Osteoblast (primary cell): ENCODE results near the gene LMTK2. TPM values are rescaled to one million over a fixed set of nuclear protein-coding genes. Genes with fewer than 3 reads are reported as not detected.

Source experiments
- DNase-seq: peaks from one replicate; pipeline ENCODE4 v3.0.0; 2011; ENCODE audit warnings: low spot score, mixed read lengths; ENCODE audit not compliant: insufficient read length; ENCODE audit errors: missing footprints
- H2AFZ ChIP-seq: 2 replicates; pipeline ENCODE4 v1.6.0; 2011; ENCODE audit warnings: mild to moderate bottlenecking, low read length
- H3K27ac ChIP-seq: 2 replicates; pipeline ENCODE4 v1.5.1; 2011; ENCODE audit warnings: mild to moderate bottlenecking, low read depth, low read length, moderate library complexity
- H3K27me3 ChIP-seq: 2 replicates; pipeline ENCODE4 v1.6.0; 2012; ENCODE audit warnings: mild to moderate bottlenecking, control low read depth, inconsistent platforms, low read length, moderate library complexity; ENCODE audit not compliant: insufficient read depth
- H3K36me3 ChIP-seq: 2 replicates; pipeline ENCODE4 v1.5.1; 2011; ENCODE audit warnings: mild to moderate bottlenecking, low read length, control low read depth, moderate library complexity; ENCODE audit not compliant: insufficient read depth
- H3K4me1 ChIP-seq: 2 replicates; pipeline ENCODE4 v1.5.1; 2011; ENCODE audit warnings: mild to moderate bottlenecking, low read length, control low read depth, moderate library complexity; ENCODE audit not compliant: insufficient read depth
- H3K4me2 ChIP-seq: 2 replicates; pipeline ENCODE4 v1.6.0; 2011; ENCODE audit warnings: mild to moderate bottlenecking, low read length; ENCODE audit not compliant: insufficient read depth
- H3K4me3 ChIP-seq: fragments of 200-600 bp; sonication (generic); 3 replicates; pipeline ENCODE4 v1.5.1; 2012; ENCODE audit warnings: mild to moderate bottlenecking, low read length, inconsistent platforms; ENCODE audit not compliant: insufficient read depth
- H3K79me2 ChIP-seq: 2 replicates; pipeline ENCODE4 v1.6.0; 2012; ENCODE audit warnings: mild to moderate bottlenecking, low read length, control low read depth, inconsistent platforms; ENCODE audit not compliant: insufficient read depth
- H3K9me3 ChIP-seq: 2 replicates; pipeline ENCODE4 v1.5.1; 2011; ENCODE audit warnings: low read depth, low read length, control low read depth
- H4K20me1 ChIP-seq: 2 replicates; pipeline ENCODE4 v1.6.0; 2012; ENCODE audit warnings: mild to moderate bottlenecking, low read length, control low read depth; ENCODE audit not compliant: insufficient read depth
- CTCF ChIP-seq: IDR thresholded peaks from 2 replicates; pipeline ENCODE4 v1.5.1; 2011; ENCODE audit warnings: mild to moderate bottlenecking, low read depth, low read length, moderate library complexity; ENCODE audit errors: extremely low read depth
- total RNA-seq: library from RNA; depleted of rRNA; stranded (reverse); fragments of >200 nt; gene quantifications from 2 replicates; pipeline ENCODE4 v1.2.3, GENCODE V29; 2012

LMTK2 gene
- total RNA-seq, 1 donor: 14.1 TPM

DNA sequence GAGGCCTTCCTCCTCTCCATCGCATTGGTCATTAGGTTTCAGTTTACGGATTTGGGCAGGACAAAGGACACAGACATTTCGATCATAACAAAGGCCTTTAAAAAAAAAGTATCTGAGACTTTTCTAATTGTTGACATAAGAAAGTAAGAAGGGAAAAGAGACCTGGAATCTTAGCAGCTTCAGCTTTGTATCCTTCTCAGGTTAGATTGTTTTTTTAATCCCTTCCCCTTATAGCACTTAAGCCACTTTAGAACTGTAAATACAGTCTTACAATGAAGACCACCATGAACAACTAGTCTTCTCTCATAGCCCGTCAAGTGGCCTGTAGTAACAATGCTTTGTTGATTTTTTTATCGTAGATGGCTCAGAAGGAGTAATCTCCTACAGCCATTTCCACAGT is 45.2 kb downstream of the LMTK2 start:
- TF ChIP-seq CTCF: no peak
- Histone ChIP-seq H3K4me1 (no peaks in the 10 kb centered on the region), H2AFZ (no peak overlapping the region), H3K9me3 (no peaks in the 10 kb centered on the region), H3K4me2 (no peak overlapping the region), H3K4me3 (no peak overlapping the region), H3K36me3 (peaks cover 13% of the 10 kb centered on the region), H3K27ac (no peak overlapping the region), H3K79me2 (no peaks in the 10 kb centered on the region), H3K27me3 (no peaks in the 10 kb centered on the region), H4K20me1 (no peaks in the 10 kb centered on the region)
- DNase-seq: no peak

GRCh38 chr7:98156700-98157099 is 50.0 kb downstream of the LMTK2 start:
- H3K27ac ChIP-seq: no peak overlapping the region
- TF ChIP-seq CTCF: no peak
- H3K4me3 ChIP-seq: no peak overlapping the region
- H2AFZ ChIP-seq: no peak overlapping the region
- no peaks in the 10 kb centered on the region for H3K4me1 ChIP-seq
- peaks cover 8% of the 10 kb centered on the region for H3K36me3 ChIP-seq
- H4K20me1 ChIP-seq: no peaks in the 10 kb centered on the region
- H3K27me3 ChIP-seq: no peaks in the 10 kb centered on the region
- H3K4me2 ChIP-seq: no peak overlapping the region
- H3K9me3 ChIP-seq: no peaks in the 10 kb centered on the region
- DNase-seq: no peak
- no peaks in the 10 kb centered on the region for H3K79me2 ChIP-seq

DNA sequence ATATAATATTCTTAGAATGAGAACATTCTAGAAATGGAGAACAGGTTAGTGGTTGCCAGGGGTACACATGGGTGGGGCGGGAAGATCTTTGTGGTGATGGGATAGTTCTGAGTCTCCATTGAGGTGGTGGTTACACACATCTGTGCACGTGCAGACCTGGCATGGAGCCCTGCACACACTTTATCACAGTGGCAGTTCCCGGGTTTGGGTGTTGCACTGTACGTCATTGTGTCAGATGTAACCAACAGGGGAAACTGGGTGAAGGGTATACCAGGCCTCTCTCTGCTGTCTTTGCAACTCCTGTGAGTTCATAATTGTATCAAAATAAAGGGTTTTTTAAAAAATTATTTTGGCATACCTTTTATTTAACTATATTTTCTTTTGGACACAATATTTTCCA is 51.1 kb downstream of the LMTK2 start:
- no peak for TF ChIP-seq CTCF
- Histone ChIP-seq H3K36me3 (peaks cover 3% of the 10 kb centered on the region), H3K4me3 (no peak overlapping the region), H3K27ac (no peak overlapping the region), H3K4me2 (no peak overlapping the region), H3K79me2 (no peaks in the 10 kb centered on the region), H3K27me3 (no peaks in the 10 kb centered on the region), H3K9me3 (no peaks in the 10 kb centered on the region), H3K4me1 (no peaks in the 10 kb centered on the region), H4K20me1 (no peaks in the 10 kb centered on the region), H2AFZ (no peak overlapping the region)
- no peak for DNase-seq

DNA sequence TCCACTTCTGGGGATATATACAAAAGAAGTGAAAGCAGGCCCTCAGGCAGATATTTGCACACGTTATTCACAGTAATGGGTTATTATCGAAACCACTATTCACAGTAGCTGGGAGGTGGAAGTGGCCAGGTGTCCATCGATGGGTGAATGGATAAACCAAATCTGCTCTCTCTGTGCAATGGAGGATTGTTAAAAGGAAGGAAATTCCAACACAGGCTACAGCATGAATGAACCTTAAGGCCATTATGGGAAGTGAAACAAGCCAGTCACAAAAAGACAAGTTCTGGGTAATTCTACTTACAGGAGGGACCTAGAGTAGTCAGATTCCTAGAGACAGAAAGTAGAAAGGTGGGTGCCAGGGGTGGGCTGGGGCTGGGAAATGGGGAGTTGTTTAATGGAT is 56.1 kb downstream of the LMTK2 start:
- no peak overlapping the region for H3K27ac ChIP-seq
- no peaks in the 10 kb centered on the region for H3K27me3 ChIP-seq
- no peak overlapping the region for H2AFZ ChIP-seq
- H3K4me3 ChIP-seq: no peak overlapping the region
- peaks cover 7% of the 10 kb centered on the region for H4K20me1 ChIP-seq
- H3K4me1 ChIP-seq: peaks cover 3% of the 10 kb centered on the region
- no peaks in the 10 kb centered on the region for H3K36me3 ChIP-seq
- H3K9me3 ChIP-seq: no peaks in the 10 kb centered on the region
- no peak overlapping the region for H3K4me2 ChIP-seq
- TF ChIP-seq CTCF: no peak
- no peak for DNase-seq
- no peaks in the 10 kb centered on the region for H3K79me2 ChIP-seq
